ENCODE measurements around the gene SCYGR4.

- no peak for TF ChIP-seq POLR2A (IDR thresholded peaks at IDR 0.05; ENCODE audit: low read length)
- no peak for TF ChIP-seq USF2 (IDR thresholded peaks at IDR 0.05)
- TF ChIP-seq SMC3 (IDR thresholded peaks at IDR 0.05), result no peak
- no peak for TF ChIP-seq EP300 (IDR thresholded peaks at IDR 0.05)
- TF ChIP-seq NFE2L2 (conservative IDR thresholded peaks at IDR 0.05; ENCODE audit: low read length), result no peak
- no peak for TF ChIP-seq REST (IDR thresholded peaks at IDR 0.05)
- TF ChIP-seq MAX (IDR thresholded peaks at IDR 0.05), result no peak
- no peak for TF ChIP-seq CTCF (IDR thresholded peaks at IDR 0.05)
These were observed 20.3 kb upstream of the SCYGR4 start for GRCh38 chr2:227597036-227597435.
